HG03521 (cell line): ENCODE measurements around the gene HSFX1.

Experiments
- ATAC-seq: cut with Tn5 transposase; IDR thresholded peaks from one replicate; pipeline ENCODE4 v1.9.1; 2021; ENCODE audit warnings: mild to moderate bottlenecking, moderate library complexity; ENCODE audit not compliant: unreplicated experiment

HSFX1 gene

GRCh38 chrX:149803458-149804062, 29.7 kb downstream of the HSFX1 start:
- ATAC-seq: no peak

- no peak for ATAC-seq
Measured at GRCh38 chrX:149804102-149804501, 30.2 kb downstream of the HSFX1 start.

- ATAC-seq: no peak
Measured at GRCh38 chrX:149807747-149808458, 34.0 kb downstream of the HSFX1 start.

GRCh38 chrX:149818652-149819051, 44.8 kb downstream of the HSFX1 start:
- ATAC-seq: no peak

GRCh38 chrX:149819371-149819770, 45.5 kb downstream of the HSFX1 start:
- ATAC-seq: no peak

GRCh38 chrX:149825424-149825823, 51.6 kb downstream of the HSFX1 start:
- ATAC-seq: no peak
